Activated CD4-positive, alpha-beta T cell treated with anti-CD3 and anti-CD28 coated beads, Interleukin-2, Interleukin-4, amounts not matched to agents 100 ng/mL and 50 ng/mL, durations not matched to agents 16 hours and 8 hours (primary cell): Measurements from ENCODE around the gene BAZ2A.

Experiments
- DNase-seq: peaks from one replicate; pipeline ENCODE4 v3.0.0-alpha.2; 2020; ENCODE audit warnings: low spot score

BAZ2A gene

GRCh38 chr12:56635806-56636674 is 5.9 kb upstream of the BAZ2A start:
- DNase-seq: peak; percentile 89

DNA sequence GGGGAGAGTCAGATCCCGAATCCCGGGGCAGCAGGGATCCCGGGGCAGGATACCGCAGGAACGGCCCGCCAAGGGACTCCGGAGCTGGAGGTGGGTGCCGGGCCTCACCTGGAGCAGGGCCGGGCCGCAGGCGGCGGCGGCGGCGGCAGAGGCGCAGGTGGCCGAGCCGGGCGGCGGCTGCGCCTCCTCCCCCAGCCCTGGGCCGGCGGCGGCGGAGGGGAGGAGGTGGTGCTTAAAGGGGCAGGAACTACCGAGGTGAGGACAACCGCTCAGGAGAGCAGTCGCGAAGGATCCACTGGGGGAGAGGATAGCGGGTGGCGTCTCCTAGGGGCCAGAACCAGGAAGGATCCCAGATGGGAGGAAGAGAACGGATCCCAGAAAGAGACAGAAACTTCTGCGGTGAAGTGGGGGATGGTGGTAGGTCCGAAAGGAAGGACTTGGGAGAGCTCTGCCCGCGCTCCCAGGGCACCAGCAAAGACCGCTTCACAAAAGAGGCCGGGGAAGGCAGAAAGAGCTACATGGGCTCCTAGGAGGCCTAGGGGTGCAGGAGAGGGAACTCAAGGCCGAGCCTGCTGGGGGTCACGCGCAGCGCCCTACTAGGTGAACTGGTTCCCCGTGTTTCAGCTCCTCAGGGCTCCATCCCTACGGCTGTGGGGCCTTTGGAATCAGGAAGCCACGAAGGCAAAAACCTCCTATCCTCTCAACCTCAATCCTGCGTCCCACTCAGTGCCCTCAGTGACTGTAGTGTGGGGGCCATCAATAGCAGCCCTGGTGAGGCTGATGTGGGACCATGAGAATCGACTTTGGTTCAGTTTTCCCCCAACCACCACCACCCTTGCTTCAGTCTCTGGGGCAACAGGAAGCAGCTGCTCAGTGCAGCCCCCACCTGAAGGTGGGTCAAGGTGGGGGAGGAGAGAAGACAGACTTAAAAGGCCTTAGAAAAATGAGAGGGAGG is 5.0 kb upstream of the BAZ2A start:
- peak; percentile 66 for DNase-seq

DNA sequence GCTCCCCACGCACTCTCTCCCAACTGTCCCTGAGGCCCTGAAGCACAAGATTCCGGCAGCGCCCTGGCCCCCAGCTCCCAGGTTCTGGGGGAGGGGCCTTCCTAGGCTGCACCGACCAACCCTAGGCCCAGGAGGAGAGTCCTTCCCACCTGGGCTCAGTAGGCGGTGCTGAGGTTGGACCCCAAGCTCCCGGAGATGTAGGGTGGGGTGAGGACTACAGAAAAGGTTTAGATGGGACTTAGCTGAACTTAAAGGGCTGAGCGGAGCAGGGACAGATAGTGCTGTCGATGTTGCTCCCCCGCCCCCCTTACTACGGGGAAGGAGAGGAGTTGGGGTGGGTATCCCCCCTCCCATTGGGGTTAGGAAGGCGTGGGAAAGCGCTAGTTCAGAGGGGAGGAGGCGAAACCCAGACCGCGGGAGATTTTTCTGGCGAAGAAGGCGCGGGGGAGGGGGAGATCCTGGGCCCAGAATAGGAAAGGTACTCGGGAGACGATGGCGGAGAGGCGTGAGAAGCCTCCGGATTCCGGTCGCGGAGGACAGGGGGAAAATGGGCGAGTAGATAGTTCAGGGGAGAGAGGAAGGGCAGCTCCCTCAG is 4.2 kb upstream of the BAZ2A start:
- DNase-seq: no peak

DNA sequence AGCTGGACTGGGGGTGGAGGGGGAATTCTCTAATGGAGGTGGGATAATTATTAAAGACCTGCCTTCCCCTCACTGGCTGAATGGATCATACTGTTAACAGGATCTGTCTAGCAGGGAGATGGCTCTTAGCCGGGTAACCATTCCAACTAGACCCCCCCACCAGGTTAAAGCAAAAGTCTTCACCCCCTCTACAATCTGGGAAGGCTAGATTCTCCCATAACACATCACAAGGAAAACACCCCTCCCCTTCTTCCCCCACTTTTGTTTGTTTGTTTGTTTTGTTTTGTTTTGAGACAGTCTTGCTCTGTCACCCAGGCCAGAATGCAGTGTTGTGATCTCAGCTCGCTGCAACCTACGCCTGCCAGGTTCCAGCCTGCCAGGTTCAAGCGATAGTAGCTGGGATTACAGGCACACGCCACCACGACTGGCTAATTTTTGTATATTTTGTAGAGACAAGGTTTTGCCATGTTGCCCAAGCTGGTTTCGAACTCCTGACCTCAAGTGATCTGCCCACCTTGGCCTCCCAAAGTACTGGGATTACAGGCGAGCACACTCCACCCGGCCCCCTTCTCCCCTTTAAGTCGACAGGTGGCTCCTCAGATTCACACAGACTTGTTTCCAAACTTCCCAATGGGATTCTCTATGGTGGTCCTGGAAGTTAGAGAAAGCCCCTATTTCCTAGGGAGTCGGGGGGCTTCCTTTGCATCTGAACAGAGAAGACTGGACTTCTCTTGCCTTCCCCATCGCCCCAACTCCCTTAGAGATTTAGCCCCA is 3.5 kb upstream of the BAZ2A start:
- DNase-seq: no peak

DNA sequence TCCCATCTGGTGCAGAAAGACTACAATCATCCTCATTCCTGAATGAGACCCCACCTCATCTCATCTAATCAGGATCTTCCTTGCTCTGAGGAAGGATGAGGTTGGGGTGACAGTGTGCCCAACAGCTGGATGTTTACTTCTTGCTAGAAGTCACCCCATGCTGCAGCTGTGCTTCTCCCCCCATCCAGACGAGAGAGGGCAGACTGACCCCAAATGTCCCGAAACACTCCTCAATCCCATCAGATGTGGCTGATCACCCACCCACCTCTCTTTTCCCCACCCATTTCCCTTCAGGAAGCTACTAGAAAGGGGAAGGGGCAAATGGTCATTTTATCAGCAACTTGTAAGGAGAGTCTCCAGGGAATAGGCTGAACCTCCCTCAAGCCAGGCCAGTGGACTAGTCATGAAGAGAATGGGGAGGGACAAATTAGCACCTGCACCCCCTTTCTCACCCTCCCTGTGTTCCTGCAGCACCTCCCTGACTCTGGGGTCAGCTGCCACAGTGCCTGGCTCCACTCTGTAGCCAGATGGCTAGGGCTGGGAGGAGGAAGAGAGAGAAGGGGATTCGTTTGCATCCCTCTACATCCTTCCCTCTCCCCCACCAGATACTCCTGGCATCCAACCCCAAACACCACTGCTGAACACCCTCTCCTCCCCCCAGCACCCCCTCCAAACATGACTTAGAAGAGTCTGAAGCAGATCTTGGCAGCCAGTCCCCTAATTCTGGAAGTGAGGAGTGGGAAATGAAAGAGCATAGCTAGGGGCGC is 2.8 kb upstream of the BAZ2A start:
- no peak for DNase-seq

GRCh38 chr12:56631790-56632700 is 1.9 kb upstream of the BAZ2A start:
- peak; percentile 53 for DNase-seq

GRCh38 chr12:56629459-56630179 is 507 bp downstream of the BAZ2A start:
- DNase-seq: no peak

- peak; percentile 69 for DNase-seq
Measured at GRCh38 chr12:56628671-56629458, 1.3 kb downstream of the BAZ2A start.

GRCh38 chr12:56626701-56627100 is 3.4 kb downstream of the BAZ2A start:
- no peak for DNase-seq

DNA sequence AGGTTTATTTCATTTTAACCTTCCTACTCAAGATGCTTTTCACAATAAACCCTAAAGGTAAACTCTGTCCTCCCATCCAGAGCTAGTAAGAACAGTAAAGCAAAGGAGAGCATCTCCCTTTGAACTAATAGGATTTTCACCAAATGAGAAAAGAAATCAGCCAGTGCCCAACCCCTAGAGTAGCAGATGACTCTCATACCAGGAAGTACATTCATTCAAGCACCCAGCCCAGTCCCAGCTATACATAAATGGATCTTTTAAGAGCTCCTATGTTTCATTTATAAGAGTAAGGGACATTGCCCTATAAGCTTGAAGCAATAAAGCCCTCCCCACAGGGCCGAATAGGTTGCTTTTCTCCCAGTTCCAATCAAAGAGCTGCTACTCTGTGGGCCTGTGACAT is 7.6 kb downstream of the BAZ2A start:
- DNase-seq: no peak

GRCh38 chr12:56616925-56617324 is 13.2 kb downstream of the BAZ2A start:
- no peak for DNase-seq

- DNase-seq: no peak
Measured at GRCh38 chr12:56616244-56616643, 13.9 kb downstream of the BAZ2A start.

GRCh38 chr12:56614627-56615026 is 15.5 kb downstream of the BAZ2A start:
- DNase-seq: no peak

DNA sequence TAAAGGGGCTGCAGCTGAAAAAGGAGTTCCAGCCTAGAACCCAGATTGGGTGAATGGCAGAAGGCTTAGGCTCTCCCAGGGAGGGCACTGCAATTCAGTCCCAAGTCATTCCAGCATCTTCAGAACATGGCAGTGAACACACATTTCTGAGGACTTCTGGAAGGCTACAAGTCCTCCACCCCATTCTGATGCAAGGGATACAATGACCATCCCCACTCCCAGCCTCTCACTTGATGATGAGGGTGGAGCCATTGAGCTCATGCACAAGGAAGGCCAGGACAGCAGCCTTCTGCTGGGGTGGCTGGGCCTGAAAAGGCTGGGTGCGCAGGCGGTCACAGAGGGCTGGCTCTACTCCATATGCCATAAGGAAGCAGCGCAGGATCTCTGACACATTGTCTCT is 25.8 kb downstream of the BAZ2A start:
- no peak for DNase-seq

- no peak for DNase-seq
Measured at GRCh38 chr12:56602239-56602638, 27.9 kb downstream of the BAZ2A start.

- DNase-seq: no peak
Measured at GRCh38 chr12:56601503-56601902, 28.6 kb downstream of the BAZ2A start.

- no peak for DNase-seq
Measured at GRCh38 chr12:56600753-56601152, 29.4 kb downstream of the BAZ2A start.

DNA sequence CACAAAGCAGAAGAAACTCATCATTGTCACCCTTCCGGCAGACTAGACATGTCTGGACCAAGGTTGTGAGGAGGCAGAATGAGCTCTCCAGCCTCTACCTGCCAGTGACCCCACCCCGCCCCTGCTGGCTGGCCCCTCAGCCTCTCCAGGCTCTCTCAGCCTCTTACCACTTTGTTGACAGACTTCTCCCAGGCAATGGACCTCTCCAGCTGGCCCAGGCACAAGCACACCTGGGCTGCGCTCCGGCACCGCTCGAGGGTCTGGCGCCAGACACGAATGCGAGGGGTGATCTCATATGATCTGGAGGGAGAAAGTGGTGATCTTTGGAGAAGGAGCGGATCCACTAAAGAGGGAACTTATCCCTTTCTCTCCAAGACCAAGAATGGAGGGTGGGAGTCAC is 30.3 kb downstream of the BAZ2A start:
- no peak for DNase-seq
